HEK293 (cell line): ENCODE measurements around the gene CYP2A6.
"Not testable (repeated sequence)": the region's sequence is repeated elsewhere in the genome, so short reads cannot be mapped to it uniquely, and the experiment has no call there.

Experiments
- CTCF ChIA-PET: fragments of 350-600 bp; formaldehyde crosslinking; extraction: SDS; loops from one replicate; lab custom pipeline; 2021; ENCODE audit warnings: antibody characterized with exemption; lab: Yijun Ruan, JAX
- POLR2A ChIA-PET: fragments of 300-600 bp; formaldehyde crosslinking; extraction: SDS; loops from one replicate; lab custom pipeline; 2020; ENCODE audit warnings: antibody characterized with exemption, inconsistent platforms; lab: Yijun Ruan, JAX
- H3K27ac ChIP-seq: fragments of 200-500 bp; sonication (Bioruptor generic); 2 replicates; pipeline ENCODE4 v1.5.1; 2014; ENCODE audit warnings: low read depth, low read length, control low read depth, inconsistent platforms; ENCODE audit errors: extremely low read depth
- H3K36me3 ChIP-seq, 2 experiments: fragments of 200-500 bp in 1 of 2; sonication (Bioruptor generic) in 1 of 2; 1 replicate in 1 of 2; 2 replicates in 1 of 2; pipeline ENCODE4 v1.5.1; 2014 to 2017; ENCODE audit warnings: inconsistent platforms in 2 of 2, low read length in 2 of 2; ENCODE audit not compliant: control insufficient read depth in 2 of 2, insufficient read depth in 1 of 2
- H3K4me1 ChIP-seq: fragments of 200-500 bp; sonication (Bioruptor generic); 2 replicates; pipeline ENCODE4 v1.5.1; 2014; ENCODE audit warnings: mild to moderate bottlenecking, low read length, inconsistent platforms; ENCODE audit not compliant: control insufficient read depth, insufficient read depth
- H3K4me3 ChIP-seq: 2 replicates; pipeline ENCODE4 v1.5.1; 2011; ENCODE audit warnings: low read depth, mild to moderate bottlenecking, control low read depth, low read length, moderate library complexity
- H3K9me3 ChIP-seq: fragments of 200-500 bp; sonication (Bioruptor generic); 2 replicates; pipeline ENCODE4 v1.5.1; 2014; ENCODE audit warnings: low read depth, low read length, inconsistent platforms; ENCODE audit not compliant: control insufficient read depth, insufficient read depth
- KLF1 ChIP-seq: fragments of 450-650 bp; formaldehyde crosslinking; IDR thresholded peaks from 2 replicates; pipeline ENCODE4 v1.5.1; 2016; ENCODE audit warnings: missing biosample characterization, missing genetic modification characterization
- PRDM1 ChIP-seq: fragments of 450-650 bp; formaldehyde crosslinking; IDR thresholded peaks from 2 replicates; pipeline ENCODE4; 2016; ENCODE audit warnings: missing biosample characterization, missing genetic modification characterization
- SCRT2 ChIP-seq: fragments of 450-650 bp; formaldehyde crosslinking; IDR thresholded peaks from 2 replicates; pipeline ENCODE4 v1.5.1; 2016; ENCODE audit warnings: missing biosample characterization, missing genetic modification characterization
- ZNF112 ChIP-seq: fragments of 450-650 bp; formaldehyde crosslinking; IDR thresholded peaks from 2 replicates; pipeline ENCODE4 v1.5.0; 2017; ENCODE audit warnings: missing biosample characterization, missing genetic modification characterization
- ZNF148 ChIP-seq: fragments of 450-650 bp; formaldehyde crosslinking; IDR thresholded peaks from 2 replicates; pipeline ENCODE4 v1.5.0; 2017; ENCODE audit warnings: missing biosample characterization, missing genetic modification characterization, borderline replicate concordance
- ZNF366 ChIP-seq: fragments of 450-650 bp; formaldehyde crosslinking; conservative IDR thresholded peaks from 2 replicates; pipeline ENCODE4 v1.5.1; 2016; ENCODE audit warnings: missing biosample characterization, missing genetic modification characterization
- ZNF521 ChIP-seq: fragments of 450-650 bp; formaldehyde crosslinking; IDR thresholded peaks from 2 replicates; pipeline ENCODE4 v1.5.1; 2017; ENCODE audit warnings: missing biosample characterization, mild to moderate bottlenecking, missing genetic modification characterization
- ZNF555 ChIP-seq: fragments of 450-650 bp; formaldehyde crosslinking; conservative IDR thresholded peaks from 2 replicates; pipeline ENCODE4 v1.5.1; 2017; ENCODE audit warnings: missing biosample characterization, mild to moderate bottlenecking, missing genetic modification characterization, inconsistent platforms

Gene CYP2A6

GRCh38 chr19:40852467-40853152 is 2.4 kb upstream of the CYP2A6 start:
- H3K36me3 ChIP-seq, CTCF ChIA-PET, POLR2A ChIA-PET, H3K4me3 ChIP-seq, H3K27ac ChIP-seq, H3K4me1 ChIP-seq, H3K9me3 ChIP-seq: not testable (repeated sequence)
- peak; percentile 53 for TF ChIP-seq SCRT2

GRCh38 chr19:40846722-40847121 is 3.5 kb downstream of the CYP2A6 start:
- H3K4me1 ChIP-seq, H3K27ac ChIP-seq, POLR2A ChIA-PET, H3K9me3 ChIP-seq, H3K4me3 ChIP-seq, CTCF ChIA-PET, H3K36me3 ChIP-seq: not testable (repeated sequence)
- TF ChIP-seq SCRT2: peak; percentile 55

DNA sequence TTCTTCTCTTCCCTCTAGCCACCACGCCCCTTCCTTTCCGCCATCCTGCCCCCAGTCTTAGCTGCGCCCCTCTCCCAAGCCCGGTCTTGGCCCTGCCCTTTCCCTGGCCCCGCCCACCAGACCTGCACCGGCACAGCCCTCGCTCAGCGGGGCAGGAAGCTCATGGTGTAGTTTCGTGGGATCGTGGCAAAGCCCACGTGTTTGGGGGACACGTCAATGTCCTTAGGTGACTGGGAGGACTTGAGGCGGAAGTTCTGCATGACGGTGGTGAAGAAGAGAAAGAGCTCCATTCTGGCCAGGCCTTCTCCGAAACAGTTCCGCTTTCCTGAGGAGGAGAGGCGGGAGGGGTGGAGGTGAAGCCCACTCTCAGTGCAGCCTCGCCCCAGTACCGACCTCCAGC is 6.6 kb downstream of the CYP2A6 start:
- H3K36me3 ChIP-seq, CTCF ChIA-PET, H3K4me3 ChIP-seq, POLR2A ChIA-PET, H3K27ac ChIP-seq, H3K9me3 ChIP-seq, H3K4me1 ChIP-seq: not testable (repeated sequence)
- peak; percentile 66 for TF ChIP-seq KLF1 (tag by site-specific recombination)

DNA sequence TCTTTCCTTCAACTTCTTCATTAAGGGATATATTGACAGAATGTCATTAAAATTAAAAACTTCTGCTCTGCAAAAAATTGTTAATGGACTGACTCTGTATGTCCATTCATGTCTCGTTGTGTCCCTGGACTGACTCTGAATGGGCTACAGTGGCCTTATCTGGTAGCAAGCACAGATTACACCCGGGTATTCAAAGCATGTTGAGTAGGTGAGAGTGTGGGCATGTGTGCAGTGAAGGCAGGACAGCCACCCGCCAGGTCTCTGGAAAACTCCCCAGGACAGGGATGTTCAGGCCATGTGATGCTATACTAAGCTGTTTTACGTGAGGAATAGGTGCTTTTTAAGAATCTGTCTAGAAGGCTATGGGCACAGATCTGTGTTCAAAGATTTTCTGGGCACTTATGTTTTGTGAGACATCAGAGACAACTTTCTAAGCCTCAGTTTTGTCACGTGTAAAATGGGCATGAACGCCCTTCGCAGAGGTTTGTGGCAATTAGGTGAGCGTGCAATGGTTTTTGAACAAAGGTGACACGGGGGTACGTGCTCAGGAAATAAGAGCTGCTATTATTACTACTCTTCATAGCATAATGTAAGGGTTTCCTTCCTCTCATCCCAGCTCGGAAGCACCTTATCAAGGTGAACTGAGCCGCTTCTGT is 7.1 kb downstream of the CYP2A6 start:
- H3K4me1 ChIP-seq, H3K4me3 ChIP-seq, H3K36me3 ChIP-seq, H3K27ac ChIP-seq, H3K9me3 ChIP-seq, POLR2A ChIA-PET: not testable (repeated sequence)
- CTCF ChIA-PET: interaction anchor here (0.6 kb wide), 1 partner anchor 14 kb away, joined by 3 read pairs; no protein-coding TSS in a partner anchor

GRCh38 chr19:40842012-40842411 is 8.2 kb downstream of the CYP2A6 start:
- H3K4me3 ChIP-seq, H3K9me3 ChIP-seq, H3K27ac ChIP-seq, POLR2A ChIA-PET, H3K36me3 ChIP-seq, H3K4me1 ChIP-seq, CTCF ChIA-PET: not testable (repeated sequence)

- POLR2A ChIA-PET, H3K4me1 ChIP-seq, H3K36me3 ChIP-seq, H3K27ac ChIP-seq, H3K9me3 ChIP-seq, H3K4me3 ChIP-seq: not testable (repeated sequence)
- TF ChIP-seq ZNF366 (tag by site-specific recombination) (peak; percentile 99), PRDM1 (tag by site-specific recombination) (peak; percentile 95), ZNF112 (tag by site-specific recombination) (peak; percentile 50; the same call in 1 of the 2 replicates), ZNF148 (tag by site-specific recombination) (0 out of 2 replicates have a peak, but pooled peaks have one; percentile 51), ZNF521 (peak; percentile 71; the same call in 1 of the 2 replicates), ZNF555 (tag by site-specific recombination) (0 out of 2 replicates have a peak, but pooled peaks have one; percentile 9)
- CTCF ChIA-PET: interaction anchor here (0.6 to 0.9 kb wide), 2 partner anchors 19 to 289 kb away, joined by 3 read pairs; no protein-coding TSS in a partner anchor
Observed at GRCh38 chr19:40838477-40838876, 11.8 kb downstream of the CYP2A6 start.
